ENCODE data around the gene ADARB2. TPM values are rescaled to one million over a fixed set of nuclear protein-coding genes. Genes with fewer than 3 reads are reported as not detected.
A peak's percentile ranks its signal among the peaks of the same experiment; 100 is the strongest.

The ADARB2 gene
- total and polyA plus RNA-seq, 11 donors, result 0.07 to 1.2 (median 0.28) TPM; not detected in 4

DNA sequence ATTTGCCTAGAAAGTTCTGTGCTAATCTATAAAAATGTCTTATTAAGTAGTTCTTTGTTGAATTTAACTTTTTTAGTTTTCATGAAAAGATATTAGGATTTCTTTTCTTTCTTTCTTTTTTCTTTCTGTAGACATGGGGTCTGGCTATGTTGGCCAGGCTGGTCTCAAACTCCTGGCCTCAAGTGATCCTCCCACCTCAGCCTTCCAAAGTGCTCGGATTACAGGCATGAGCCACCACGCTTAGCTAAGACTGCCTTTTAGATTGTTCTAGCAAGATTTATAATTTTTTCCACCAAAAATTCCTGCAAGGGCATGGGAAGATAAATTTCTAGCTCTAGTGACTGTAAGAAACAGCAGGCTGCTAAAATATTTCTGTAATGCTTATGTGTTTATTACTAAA, 540.7 kb downstream of the ADARB2 start:
- H3K27me3 ChIP-seq, result peaks cover 0 to 27% (median 4%) of the 10 kb centered on the region in 9 donors
- no peak overlapping the region for H3K27ac ChIP-seq
- DNase-seq (no peak), ATAC-seq (no peak)
- TF ChIP-seq POLR2A (IDR thresholded peaks at IDR 0.05) (no peak), CTCF (IDR thresholded peaks at IDR 0.05) (no peak)
- no peaks in the 10 kb centered on the region for H3K36me3 ChIP-seq
- H3K4me3 ChIP-seq, result no peak overlapping the region
- intact Hi-C loops (cut with DNase I), result no loop called here
- WGBS, 4 donors, result 81 to 89% (median 86%) methylated on average over 2 of the region's 2 CpGs
- no peaks in the 10 kb centered on the region for H3K4me1 ChIP-seq
- no peaks in the 10 kb centered on the region for H3K9me3 ChIP-seq

DNA sequence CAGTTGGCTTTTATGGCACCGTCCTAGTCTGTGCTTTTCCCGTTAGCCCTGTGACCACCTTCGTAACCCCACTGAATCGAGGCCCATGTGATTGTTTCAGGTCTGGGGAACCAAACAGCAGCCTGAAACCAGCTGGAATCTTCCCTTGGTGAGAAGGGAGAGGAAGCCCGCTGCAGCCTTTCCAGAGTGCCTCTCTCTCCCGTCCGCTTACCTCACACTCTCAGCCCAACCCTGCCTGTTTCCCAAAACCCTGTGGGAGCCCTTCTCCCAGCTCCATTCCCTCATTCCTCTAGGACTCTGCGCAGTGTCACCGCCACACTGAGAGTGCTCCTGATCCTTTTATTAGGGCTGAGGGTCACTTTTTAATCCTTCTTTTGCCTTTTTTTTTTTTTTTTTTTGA, 541.5 kb downstream of the ADARB2 start:
- H3K4me3 ChIP-seq, result no peak overlapping the region
- peaks cover 0 to 27% (median 4%) of the 10 kb centered on the region in 9 donors for H3K27me3 ChIP-seq
- 64 to 70% (median 67%) methylated on average over 9 of the region's 9 CpGs for WGBS, 4 donors
- ATAC-seq (no peak), DNase-seq (no peak)
- H3K27ac ChIP-seq, result no peak overlapping the region
- H3K36me3 ChIP-seq, result no peaks in the 10 kb centered on the region
- TF ChIP-seq POLR2A (IDR thresholded peaks at IDR 0.05), result no peak
- TF ChIP-seq CTCF (IDR thresholded peaks at IDR 0.05), result no peak
- intact Hi-C loops (cut with DNase I), result no loop called here
- no peaks in the 10 kb centered on the region for H3K4me1 ChIP-seq
- no peaks in the 10 kb centered on the region for H3K9me3 ChIP-seq

GRCh38 chr10:1194161-1194560, 543.2 kb downstream of the ADARB2 start:
- ATAC-seq, result no peak
- DNase-seq, result peak in 1 of 5 donors; percentile 14
- H3K4me1 ChIP-seq, result no peaks in the 10 kb centered on the region
- H3K4me3 ChIP-seq, result no peak overlapping the region
- peaks cover 0 to 17% (median 1%) of the 10 kb centered on the region in 9 donors for H3K27me3 ChIP-seq
- H3K9me3 ChIP-seq, result no peaks in the 10 kb centered on the region
- WGBS, 4 donors, result 72 to 77% (median 75%) methylated on average over 7 of the region's 7 CpGs
- no peaks in the 10 kb centered on the region for H3K36me3 ChIP-seq
- H3K27ac ChIP-seq, result no peak overlapping the region
- intact Hi-C loops (cut with DNase I), result no loop called here
- TF ChIP-seq CTCF (IDR thresholded peaks at IDR 0.05) (no peak), POLR2A (IDR thresholded peaks at IDR 0.05) (no peak)

GRCh38 chr10:1193561-1193960, 543.8 kb downstream of the ADARB2 start:
- Histone ChIP-seq H3K27me3 (peaks cover 0 to 16% (median 0%) of the 10 kb centered on the region in 9 donors), H3K27ac (no peak overlapping the region), H3K9me3 (no peaks in the 10 kb centered on the region), H3K4me1 (no peaks in the 10 kb centered on the region), H3K36me3 (no peaks in the 10 kb centered on the region), H3K4me3 (no peak overlapping the region)
- TF ChIP-seq POLR2A (IDR thresholded peaks at IDR 0.05) (no peak), CTCF (IDR thresholded peaks at IDR 0.05) (no peak)
- WGBS, 4 donors, result 63 to 77% (median 68%) methylated on average over 4 of the region's 4 CpGs
- no peak for ATAC-seq
- intact Hi-C loops (cut with DNase I), result no loop called here
- no peak for DNase-seq
